Thymus (tissue), 11 donors: ENCODE data around the gene PDGFD. TPM values are rescaled to one million over a fixed set of nuclear protein-coding genes. Genes with fewer than 3 reads are reported as not detected.

Experiments used
- DNase-seq, 9 donors: peaks; one replicate each; pipeline ENCODE4 v3.0.0-alpha.2; 2013; ENCODE audit warnings: low spot score in 9 of 9, low read depth in 6 of 9, missing footprints in 1 of 9
- H3K27ac ChIP-seq, 2 donors: one replicate each; pipeline ENCODE4 v1.5.1; 2013; ENCODE audit warnings: control low read depth in 1 of 2, low read depth in 1 of 2, low read length in 1 of 2, mild to moderate bottlenecking in 1 of 2, moderate library complexity in 1 of 2
- H3K27me3 ChIP-seq, 2 donors: one replicate each; pipeline ENCODE4 v1.5.1; 2013; ENCODE audit warnings: low read length in 1 of 2; ENCODE audit not compliant: control insufficient read depth in 2 of 2, insufficient read depth in 1 of 2
- H3K36me3 ChIP-seq, 2 donors: one replicate each; pipeline ENCODE4 v1.5.1; 2013; ENCODE audit warnings: low read length in 1 of 2, mild to moderate bottlenecking in 1 of 2, moderate library complexity in 1 of 2; ENCODE audit not compliant: control insufficient read depth in 2 of 2, insufficient read depth in 2 of 2
- H3K4me1 ChIP-seq, 2 donors: one replicate each; pipeline ENCODE4 v1.5.1; 2013; ENCODE audit warnings: low read length in 2 of 2; ENCODE audit not compliant: control insufficient read depth in 2 of 2, insufficient read depth in 2 of 2
- H3K4me3 ChIP-seq, 2 donors: one replicate each; pipeline ENCODE4 v1.5.1; 2013; ENCODE audit warnings: low read length in 2 of 2, control low read depth in 1 of 2, mild to moderate bottlenecking in 1 of 2
- H3K9me3 ChIP-seq, 2 donors: one replicate each; pipeline ENCODE4 v1.5.1; 2013; ENCODE audit warnings: low read length in 1 of 2, mild to moderate bottlenecking in 1 of 2; ENCODE audit not compliant: control insufficient read depth in 2 of 2, insufficient read depth in 1 of 2
- WGBS: extraction: QIAGEN DNeasy Blood & Tissue Kit; methylation state at CpG from one replicate; pipeline ENCODE4 v1.1.7; 2013; 5-methylcytosine and 5-hydroxymethylcytosine counted together
- polyA plus RNA-seq: library from polyadenylated mRNA; stranded (reverse); fragments of 200-250 nt; gene quantifications from one replicate; pipeline ENCODE4 v1.2.3, GENCODE V29; 2013
- total RNA-seq: library from RNA; stranded (reverse); fragments of 120-200 nt; gene quantifications from one replicate; pipeline ENCODE4 v1.2.4, GENCODE V29; 2013
- donor health status: healthy.

Gene PDGFD
- total and polyA plus RNA-seq, 2 donors: 1.3 to 5.2 TPM

DNA sequence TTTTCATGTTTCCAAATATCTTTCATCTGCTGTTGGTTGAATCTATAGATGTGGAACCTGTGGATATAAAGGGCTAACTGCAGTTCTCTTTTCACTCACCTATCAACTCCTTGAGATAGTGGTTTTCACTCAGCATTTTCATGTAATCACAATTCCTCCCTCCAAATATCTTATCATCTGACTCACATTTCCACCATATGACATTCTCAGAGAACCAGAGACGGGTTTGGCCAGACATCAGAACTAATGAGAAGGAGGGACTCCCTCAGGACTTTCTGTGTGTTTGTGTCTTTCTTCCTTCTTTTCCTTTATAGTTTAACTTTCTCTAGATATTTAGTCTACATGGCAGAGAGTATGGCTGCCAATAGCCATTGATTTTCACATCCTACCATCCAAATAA lies 262.3 kb downstream of the PDGFD start:
- WGBS: 87% methylated on average over 1 of the region's 1 CpG
- Histone ChIP-seq H3K4me1 (no peaks in the 10 kb centered on the region), H3K27ac (no peak overlapping the region), H3K9me3 (no peaks in the 10 kb centered on the region), H3K4me3 (no peak overlapping the region), H3K27me3 (no peaks in the 10 kb centered on the region), H3K36me3 (no peaks in the 10 kb centered on the region)
- DNase-seq: no peak

DNA sequence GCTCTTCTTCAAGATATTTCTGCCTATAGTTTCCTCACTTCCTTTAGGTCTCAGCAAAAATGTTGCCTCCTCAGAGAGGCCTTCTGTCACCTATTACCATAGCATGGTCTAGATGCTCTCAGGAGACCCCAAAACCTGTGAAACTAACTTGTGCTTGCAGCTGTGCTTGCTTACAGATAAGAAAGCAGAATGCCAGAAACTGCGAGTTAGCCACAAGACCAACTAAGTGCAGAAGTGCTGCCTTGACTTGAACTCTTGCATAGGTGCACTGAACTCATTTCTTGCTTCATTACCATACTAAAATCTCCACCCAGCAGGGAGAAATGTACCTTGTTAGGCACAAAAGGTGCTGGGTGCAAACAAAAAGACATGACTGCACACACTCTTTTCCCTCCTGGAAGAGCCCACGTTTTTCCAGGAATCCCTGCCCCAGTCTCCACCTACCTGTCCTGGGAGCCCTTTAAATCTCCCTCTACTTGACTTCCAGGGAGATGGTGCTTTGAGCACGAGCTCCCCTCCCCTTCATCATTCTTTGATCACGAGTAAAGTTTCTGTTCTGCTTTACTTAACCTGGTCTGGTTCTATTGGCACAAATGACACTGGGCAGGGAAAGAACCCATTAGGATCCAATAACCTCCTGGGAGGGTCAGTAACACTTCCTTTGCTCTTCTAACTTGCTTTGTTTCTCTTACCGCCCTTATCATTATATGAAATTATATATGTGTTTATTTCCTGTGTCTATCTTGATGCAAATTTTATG lies 265.2 kb downstream of the PDGFD start:
- Histone ChIP-seq H3K4me1 (no peaks in the 10 kb centered on the region), H3K9me3 (no peaks in the 10 kb centered on the region), H3K4me3 (no peak overlapping the region), H3K27ac (no peak overlapping the region), H3K36me3 (no peaks in the 10 kb centered on the region), H3K27me3 (no peaks in the 10 kb centered on the region)
- WGBS: 89% methylated on average over 5 of the region's 5 CpGs
- DNase-seq: no peak

DNA sequence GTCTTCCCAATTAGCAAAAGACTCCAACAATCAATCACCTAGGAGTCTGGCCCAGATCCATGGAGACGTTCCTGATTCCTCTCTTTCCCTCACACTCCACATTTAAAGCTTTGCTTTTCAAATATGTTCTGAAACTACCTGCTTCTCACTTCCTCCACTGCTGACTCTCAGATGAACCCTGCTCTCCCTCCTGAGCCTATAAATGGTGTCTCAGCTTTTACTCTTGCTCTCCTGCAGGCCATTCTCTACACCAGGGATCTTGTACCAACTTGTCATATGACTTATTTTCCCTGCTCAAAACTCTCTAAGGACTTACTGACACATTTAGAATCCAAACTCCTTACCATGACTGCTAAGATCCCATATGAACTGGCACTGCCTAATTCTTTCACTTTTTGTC lies 265.9 kb downstream of the PDGFD start:
- Histone ChIP-seq H3K4me3 (no peak overlapping the region), H3K9me3 (no peaks in the 10 kb centered on the region), H3K4me1 (no peaks in the 10 kb centered on the region), H3K27ac (no peak overlapping the region), H3K27me3 (no peaks in the 10 kb centered on the region), H3K36me3 (no peaks in the 10 kb centered on the region)
- WGBS: 63% methylated on average over 1 of the region's 1 CpG
- no peak for DNase-seq

DNA sequence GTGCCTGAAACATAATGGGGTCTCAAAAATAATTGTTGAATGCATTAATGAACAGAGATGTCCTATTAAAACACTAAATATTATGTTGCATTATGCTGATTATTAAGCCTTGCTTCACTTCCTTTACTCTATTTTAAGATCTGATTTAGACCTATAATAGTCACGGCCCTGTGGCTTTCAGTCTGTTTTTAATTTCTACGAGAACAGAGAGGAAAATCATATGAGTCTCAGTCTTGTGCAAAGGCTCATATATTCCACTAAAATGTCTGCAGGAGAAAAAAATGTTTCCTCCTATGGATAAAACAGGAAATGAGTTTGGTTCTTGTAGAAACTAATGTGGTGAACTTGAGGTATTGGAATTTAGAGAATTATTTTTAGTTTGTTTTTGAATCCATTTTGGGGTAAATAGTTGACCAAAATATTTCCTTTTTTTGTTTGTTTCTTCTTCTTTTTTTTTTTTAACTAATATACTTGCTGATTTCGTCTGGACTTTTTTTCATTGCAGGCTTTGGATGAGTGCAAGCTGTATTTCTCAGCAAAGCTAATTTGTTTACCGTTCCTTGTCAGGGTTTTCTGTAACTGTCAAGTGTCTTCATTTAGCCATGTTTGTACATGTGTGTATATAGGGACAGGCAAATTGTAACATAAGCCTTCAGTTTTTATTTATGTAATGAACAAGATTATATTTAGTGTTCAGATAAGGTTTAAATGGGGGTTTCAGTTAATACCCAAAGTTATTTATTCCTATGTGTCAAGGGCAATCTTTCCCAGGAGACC lies 266.6 kb downstream of the PDGFD start:
- Histone ChIP-seq H3K27me3 (no peaks in the 10 kb centered on the region), H3K36me3 (no peaks in the 10 kb centered on the region), H3K4me3 (no peak overlapping the region), H3K9me3 (no peaks in the 10 kb centered on the region), H3K27ac (no peak overlapping the region), H3K4me1 (no peaks in the 10 kb centered on the region)
- DNase-seq: no peak
- WGBS: 27% methylated on average over 4 of the region's 4 CpGs

DNA sequence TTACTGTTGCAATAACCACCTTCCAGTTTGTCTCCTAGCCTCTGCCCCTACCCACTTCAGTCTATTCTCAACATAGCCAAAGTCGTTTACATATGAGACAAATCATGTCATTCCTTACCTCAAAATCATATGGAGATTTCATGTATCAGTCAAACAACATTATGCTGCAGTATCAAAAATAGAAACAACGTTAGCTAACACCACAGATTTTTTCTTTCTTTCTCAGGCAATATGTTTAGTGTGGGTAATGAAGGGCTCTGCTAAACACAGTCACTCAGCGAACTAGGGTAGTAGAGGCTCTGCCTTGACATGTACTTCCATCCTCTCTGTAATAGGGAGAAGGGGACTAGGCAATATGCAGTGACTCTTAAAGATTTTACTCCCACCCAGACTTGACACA lies 268.8 kb downstream of the PDGFD start:
- no peak overlapping the region for H3K4me3 ChIP-seq
- WGBS: 93% methylated on average over 3 of the region's 3 CpGs

DNA sequence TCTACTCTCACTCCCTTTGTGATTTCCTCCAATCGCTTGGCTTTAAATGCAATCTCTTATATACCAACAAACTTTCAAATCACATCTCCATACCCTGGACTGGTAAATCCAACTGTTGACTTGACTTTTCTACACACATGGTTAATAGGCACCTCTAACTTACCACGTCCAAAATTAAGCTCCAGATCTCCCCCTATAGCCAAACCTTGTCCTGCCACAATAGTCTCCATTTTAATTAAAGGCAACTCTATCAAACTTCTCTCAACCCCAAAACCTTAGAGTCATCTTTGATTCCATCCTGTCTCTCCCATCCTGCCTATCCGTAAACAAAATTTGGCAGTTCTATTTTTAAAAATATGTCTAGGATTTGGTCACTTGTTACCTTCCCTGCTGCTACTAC lies 269.3 kb downstream of the PDGFD start:
- Histone ChIP-seq H3K27ac (no peak overlapping the region), H3K4me1 (no peaks in the 10 kb centered on the region), H3K9me3 (no peaks in the 10 kb centered on the region), H3K4me3 (no peak overlapping the region), H3K36me3 (no peaks in the 10 kb centered on the region), H3K27me3 (no peaks in the 10 kb centered on the region)
- no peak for DNase-seq
- WGBS: 94% methylated on average over 3 of the region's 3 CpGs

More for the DNA sequence above, 268.8 kb downstream of the PDGFD start:
- Histone ChIP-seq H3K36me3 (no peaks in the 10 kb centered on the region), H3K9me3 (no peaks in the 10 kb centered on the region), H3K4me1 (no peaks in the 10 kb centered on the region), H3K27ac (no peak overlapping the region), H3K27me3 (no peaks in the 10 kb centered on the region)
- no peak for DNase-seq

DNA sequence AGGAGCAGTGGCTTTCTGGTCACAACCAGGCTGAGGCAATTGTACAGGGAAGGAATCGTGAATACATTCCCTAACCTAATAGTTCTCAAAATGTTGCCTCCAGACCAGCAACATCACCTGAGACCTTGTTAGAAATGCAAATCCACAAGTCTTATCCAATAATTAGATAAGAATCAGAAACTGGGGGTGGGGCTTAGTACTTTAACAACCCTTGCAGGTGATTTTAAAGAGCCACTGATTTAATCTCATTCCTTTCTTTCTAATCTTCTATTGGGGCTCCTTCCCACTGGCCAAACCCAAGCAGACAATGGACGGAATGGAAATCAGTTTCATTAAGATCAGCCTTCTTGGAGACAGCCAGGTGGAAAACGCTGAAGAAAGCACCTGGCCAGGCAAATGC lies 269.9 kb downstream of the PDGFD start:
- Histone ChIP-seq H3K4me1 (no peaks in the 10 kb centered on the region), H3K4me3 (no peak overlapping the region), H3K36me3 (no peaks in the 10 kb centered on the region), H3K27ac (no peak overlapping the region), H3K27me3 (no peaks in the 10 kb centered on the region), H3K9me3 (no peaks in the 10 kb centered on the region)
- DNase-seq: no peak
- WGBS: 96% methylated on average over 3 of the region's 3 CpGs

DNA sequence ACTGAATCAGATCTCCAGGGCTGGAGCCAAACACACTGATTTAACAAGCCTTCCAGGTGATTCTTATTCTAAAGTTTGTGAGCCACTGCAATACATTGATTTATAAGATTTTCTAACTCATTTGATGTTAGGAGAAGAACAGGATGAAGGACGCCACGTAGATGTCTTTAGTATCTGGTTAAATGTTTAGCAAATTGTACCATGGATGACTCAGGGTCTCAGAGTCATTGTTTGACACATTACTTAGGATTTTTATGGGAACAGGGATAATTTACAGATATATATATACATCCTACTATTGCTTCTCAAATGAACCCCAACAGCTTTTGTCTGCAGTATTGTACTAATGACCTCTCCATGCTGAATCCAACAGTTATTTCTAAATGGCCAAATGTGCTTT lies 270.6 kb downstream of the PDGFD start:
- H3K36me3 ChIP-seq: no peaks in the 10 kb centered on the region
- no peak for DNase-seq
- no peaks in the 10 kb centered on the region for H3K9me3 ChIP-seq
- no peak overlapping the region for H3K27ac ChIP-seq
- WGBS: 95% methylated on average over 2 of the region's 2 CpGs
- no peaks in the 10 kb centered on the region for H3K27me3 ChIP-seq
- H3K4me3 ChIP-seq: no peak overlapping the region
- no peaks in the 10 kb centered on the region for H3K4me1 ChIP-seq

DNA sequence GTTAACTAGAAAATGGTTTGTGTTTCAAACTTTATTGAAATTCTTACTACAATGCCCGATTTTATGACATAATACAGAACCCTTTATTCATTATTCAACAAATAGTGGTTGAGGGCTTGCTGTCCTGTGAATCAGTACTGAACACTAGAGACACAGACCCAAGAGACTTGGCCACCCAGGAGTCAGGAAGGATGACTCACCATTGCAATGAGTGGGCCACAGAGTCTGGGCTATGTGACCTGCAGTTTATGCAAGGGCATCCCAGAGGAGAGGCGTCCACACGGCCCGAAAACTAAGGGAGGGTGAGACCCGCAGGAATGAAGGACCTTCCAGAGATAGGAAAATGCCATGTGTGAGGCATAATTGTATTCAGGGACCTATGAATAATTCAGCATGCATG lies 271.3 kb downstream of the PDGFD start:
- Histone ChIP-seq H3K27ac (no peak overlapping the region), H3K4me1 (no peaks in the 10 kb centered on the region), H3K27me3 (no peaks in the 10 kb centered on the region), H3K4me3 (no peak overlapping the region), H3K9me3 (no peaks in the 10 kb centered on the region), H3K36me3 (no peaks in the 10 kb centered on the region)
- DNase-seq: no peak
- 96% methylated on average over 5 of the region's 5 CpGs for whole genome bisulfite sequencing
